Stimulated activated CD4-positive, alpha-beta T cell treated with anti-CD3 and anti-CD28 coated beads, Interleukin-4, amount 100 ng/mL, for 48 hours (primary cell): ENCODE results near the gene RABL6.
"Not testable (repeated sequence)": the region's sequence is repeated elsewhere in the genome, so short reads cannot be mapped to it uniquely, and the experiment has no call there.

Source experiments
- DNase-seq, 2 donors: peaks; one replicate each; pipeline ENCODE4 v3.0.0-alpha.2; 2020; ENCODE audit warnings: low read depth in 2 of 2

RABL6 gene

DNA sequence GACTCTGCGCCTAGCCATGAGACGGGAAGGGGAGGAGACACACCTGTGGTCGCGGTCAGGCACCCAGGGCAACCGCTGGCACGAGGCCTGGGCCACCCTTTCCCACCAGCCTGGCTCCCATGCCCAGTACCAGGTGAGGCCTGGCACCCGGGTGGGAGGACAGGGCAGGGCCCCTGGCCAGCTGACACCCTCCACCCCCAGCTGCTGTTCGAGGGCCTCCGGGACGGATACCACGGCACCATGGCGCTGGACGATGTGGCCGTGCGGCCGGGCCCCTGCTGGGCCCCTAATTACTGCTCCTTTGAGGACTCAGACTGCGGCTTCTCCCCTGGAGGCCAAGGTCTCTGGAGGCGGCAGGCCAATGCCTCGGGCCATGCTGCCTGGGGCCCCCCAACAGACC, 49.4 kb downstream of the RABL6 start:
- no peak for DNase-seq

DNA sequence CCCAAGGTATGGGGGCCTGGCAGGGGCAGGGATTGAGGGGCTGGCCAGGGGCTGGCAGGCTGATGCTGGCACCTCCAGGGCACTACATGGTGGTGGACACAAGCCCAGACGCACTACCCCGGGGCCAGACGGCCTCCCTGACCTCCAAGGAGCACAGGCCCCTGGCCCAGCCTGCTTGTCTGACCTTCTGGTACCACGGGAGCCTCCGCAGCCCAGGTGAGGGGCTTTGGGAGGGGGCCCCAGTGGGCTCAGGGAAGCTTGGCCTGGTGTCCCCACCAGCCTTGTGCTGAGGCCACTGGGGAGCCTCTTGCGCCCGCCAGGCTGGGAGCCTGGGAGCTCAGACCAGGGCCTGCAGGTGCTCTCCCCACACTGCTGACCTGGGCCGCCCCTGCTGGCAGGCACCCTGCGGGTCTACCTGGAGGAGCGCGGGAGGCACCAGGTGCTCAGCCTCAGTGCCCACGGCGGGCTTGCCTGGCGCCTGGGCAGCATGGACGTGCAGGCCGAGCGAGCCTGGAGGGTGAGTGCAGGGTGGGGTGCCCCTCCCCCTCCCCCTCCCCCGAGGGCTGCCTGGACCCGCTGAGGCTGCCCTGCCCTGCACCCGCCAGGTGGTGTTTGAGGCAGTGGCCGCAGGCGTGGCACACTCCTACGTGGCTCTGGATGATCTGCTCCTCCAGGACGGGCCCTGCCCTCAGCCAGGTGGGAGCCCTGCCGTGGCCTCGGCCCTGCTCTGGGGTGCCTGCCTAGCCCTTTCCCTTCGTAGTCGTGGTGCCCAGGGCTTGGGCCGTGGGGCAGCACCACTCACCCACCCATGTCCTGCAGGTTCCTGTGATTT, 50.0 kb downstream of the RABL6 start:
- DNase-seq, result no peak

DNA sequence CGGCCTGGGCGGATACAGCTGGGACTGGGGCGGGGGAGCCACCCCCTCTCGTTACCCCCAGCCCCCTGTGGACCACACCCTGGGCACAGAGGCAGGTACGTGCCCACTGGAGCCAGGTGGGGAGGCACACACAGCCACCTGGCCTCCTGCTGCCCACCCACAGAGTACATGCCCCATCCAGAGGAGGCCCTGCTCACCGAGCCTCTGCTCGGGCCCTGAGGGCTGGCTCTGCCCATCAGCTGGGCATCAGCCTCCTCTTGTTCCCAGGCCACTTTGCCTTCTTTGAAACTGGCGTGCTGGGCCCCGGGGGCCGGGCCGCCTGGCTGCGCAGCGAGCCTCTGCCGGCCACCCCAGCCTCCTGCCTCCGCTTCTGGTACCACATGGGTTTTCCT, 50.7 kb downstream of the RABL6 start:
- DNase-seq, result no peak

DNA sequence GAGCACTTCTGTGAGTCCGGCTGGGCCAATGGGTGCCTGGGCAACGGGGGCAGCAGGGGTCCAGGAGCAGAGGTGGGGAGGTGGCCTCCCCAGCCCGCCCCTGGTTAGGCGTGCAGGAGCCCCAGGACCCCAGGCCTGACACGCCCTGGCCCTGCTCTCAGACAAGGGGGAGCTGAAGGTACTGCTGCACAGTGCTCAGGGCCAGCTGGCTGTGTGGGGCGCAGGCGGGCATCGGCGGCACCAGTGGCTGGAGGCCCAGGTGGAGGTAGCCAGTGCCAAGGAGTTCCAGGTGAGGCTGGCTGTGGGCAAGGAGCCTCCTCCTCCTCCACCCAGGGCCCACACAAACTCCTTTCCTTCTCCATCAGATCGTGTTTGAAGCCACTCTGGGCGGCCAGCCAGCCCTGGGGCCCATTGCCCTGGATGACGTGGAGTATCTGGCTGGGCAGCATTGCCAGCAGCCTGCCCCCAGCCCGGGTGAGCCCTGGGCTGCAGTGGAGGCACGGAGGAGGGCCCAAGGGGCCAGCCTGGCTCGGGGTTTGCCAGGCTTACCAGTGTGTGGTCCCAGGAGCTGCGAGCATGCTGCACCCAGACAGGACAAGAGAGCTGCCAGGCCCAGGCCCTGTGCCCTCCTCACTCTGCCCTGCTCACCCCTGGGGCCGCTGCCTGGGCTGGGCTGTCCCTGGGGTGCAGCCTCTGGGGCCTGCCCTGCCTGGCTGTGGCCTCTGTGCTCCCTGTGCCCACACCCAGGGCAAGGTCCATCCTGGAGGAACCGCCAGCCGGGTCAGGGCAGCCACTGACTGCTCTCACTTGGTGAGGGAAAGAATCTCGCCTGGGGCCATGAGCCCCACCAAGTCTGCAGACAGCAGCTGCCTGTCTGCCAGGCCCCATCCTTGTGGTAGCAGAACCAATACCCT, 51.4 kb downstream of the RABL6 start:
- DNase-seq, result no peak

DNA sequence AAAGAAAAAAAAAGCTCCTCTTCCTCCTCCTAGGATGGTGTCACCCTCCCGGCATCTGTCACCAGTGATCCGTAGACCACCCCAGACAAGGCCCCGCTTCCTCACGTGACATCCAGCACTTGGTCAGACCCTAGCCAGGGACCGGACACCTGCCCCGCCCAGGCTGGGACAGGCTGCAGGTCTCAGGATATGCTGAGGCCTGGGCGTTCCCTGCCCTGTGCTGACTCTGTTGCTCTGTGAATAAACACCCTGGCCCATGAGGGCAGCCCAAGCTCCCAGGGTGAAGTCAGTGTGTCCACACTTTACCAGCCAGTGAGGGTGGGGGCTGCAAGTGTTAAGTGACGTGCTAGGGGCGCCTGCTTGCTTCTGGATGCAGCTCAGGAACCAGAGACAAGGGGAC, 52.8 kb downstream of the RABL6 start:
- DNase-seq, result no peak

DNA sequence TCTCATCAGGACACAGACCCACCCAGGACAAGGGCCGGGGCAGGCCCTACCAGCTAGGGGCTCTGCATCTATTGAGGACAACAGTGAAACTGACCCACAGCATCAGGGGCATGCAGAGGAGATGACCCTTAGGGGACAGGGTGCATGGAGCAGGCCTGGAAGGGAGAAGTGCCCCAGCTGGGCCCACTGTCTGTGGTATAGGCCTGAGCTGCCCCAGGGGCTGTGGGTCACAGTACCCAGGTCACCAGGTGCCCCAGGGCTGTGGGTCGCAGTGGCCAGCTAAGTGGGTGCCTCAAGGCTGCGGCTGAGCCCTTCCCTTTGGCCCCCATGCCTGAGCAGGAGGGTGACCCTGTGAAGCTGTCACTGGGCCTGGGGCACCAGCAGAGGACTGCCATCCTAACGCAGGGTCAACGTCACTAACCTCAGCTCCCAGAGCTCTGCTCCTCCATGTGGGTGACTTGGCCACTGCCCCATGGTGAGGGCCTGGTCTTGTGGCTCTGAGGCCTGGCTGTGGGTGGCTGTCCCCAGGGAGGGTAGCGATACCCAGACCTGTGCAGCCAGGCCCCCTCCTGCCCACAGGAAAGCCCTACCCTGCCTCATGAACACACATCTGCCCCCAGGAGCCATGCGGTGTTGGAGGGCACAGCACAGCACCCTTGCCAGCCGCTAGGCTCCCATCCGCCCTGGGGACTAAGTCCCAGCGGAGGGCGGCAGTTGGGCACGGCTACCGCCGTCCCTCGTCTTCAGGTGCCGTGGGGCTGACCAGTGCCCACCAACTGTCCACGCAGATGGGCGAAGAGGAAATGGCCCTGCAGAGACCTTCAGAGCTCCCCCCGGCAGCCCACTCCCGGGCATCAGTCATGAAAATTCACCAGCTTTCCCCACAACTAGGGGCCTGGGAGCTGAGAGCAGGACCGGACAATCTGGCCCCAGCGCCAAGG, 53.5 kb downstream of the RABL6 start:
- no peak for DNase-seq

DNA sequence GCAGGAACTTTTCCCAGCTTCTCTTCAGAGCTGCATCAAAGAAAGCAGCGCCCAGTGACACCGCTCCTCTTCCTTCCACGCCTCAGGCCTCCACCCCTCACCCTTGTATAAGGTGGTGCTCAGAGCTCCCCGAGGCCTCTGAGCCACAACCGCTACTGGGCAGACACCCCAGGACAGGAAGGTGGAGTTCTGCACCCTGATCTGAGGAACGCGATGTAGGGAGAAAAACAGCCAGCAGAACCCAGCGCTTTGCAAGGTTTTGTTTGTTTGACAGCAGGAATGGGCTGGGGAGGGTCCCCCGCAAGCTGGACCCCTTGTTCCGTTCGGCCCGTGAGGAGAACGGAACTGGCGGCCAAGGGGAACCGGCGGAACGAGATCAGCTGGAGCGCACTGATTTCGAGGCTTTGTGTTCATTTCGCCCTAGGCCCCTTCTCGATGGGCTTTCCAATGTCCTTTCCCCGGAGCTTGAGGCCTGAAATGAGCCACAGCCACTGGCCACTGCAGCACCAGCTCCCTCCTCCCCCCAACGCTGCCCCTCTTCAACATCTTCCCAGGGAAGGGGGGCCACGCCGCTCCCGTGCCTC, 54.2 kb downstream of the RABL6 start:
- no peak for DNase-seq

DNA sequence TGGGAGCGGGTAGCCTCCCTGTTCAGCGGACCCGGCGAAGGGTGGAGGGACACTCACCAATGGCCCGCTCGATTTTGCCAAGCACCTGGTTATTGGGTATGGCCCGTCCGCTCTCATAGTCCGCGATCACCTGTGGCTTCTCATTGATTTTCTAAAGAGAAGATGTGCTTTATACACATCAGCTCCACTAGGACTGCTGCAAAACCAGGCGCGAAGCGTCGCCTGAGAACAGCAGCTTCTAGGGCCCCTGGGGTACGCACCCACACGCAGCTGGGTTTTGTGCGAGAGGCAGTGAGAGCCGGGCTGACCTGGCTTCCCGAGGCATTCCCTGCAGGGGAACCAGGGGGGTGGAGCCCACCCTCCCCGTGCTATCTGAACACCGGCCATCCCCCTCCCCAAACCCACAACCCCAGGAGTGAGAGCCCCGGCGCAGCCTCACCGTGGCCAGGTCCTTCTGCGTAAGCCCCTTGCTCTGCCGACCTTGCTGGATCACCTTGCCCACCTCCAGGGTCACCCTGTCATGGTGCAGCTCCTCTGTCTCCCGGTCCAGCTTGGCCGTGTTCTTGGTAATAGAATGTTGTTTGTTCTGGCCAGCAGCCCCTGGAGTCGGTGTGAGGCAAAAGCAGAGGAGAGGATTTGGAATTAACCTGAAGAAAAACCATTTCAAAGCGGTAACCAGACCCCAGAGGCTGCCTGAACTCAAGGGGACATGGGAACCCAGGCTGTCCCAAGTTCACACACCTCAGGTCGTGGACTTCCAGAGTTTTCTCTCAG, 55.3 kb downstream of the RABL6 start:
- no peak for DNase-seq

DNA sequence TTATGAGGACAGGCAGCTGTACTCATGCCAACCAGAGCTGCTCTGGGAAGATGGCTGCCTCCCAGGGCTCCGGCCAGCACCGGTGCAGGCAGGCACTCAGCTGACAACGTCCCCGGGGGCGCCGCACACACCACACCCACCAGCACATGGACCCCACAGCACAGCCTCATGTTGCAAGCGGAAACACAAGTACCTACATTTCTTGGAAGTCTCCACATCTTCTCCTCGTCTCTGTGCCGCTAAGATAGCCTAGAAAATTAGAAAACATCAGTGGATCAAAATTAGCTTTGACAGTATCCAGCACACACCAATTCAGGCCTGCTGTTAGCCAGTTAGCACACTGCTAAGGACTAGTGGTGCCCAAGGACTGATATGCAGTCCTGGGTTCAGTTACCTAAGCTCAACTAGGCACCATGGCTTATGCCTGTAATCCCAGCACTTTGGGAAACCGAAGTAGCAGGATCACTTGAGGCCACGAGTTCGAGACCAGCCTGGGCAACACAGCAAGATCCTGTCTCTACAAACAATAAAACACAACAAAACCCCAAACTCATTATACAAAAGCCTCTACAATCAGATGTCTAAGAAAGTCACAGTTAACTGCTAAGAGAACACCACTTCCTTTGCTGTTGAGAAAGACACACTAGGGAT, 56.0 kb downstream of the RABL6 start:
- DNase-seq, result no peak

DNA sequence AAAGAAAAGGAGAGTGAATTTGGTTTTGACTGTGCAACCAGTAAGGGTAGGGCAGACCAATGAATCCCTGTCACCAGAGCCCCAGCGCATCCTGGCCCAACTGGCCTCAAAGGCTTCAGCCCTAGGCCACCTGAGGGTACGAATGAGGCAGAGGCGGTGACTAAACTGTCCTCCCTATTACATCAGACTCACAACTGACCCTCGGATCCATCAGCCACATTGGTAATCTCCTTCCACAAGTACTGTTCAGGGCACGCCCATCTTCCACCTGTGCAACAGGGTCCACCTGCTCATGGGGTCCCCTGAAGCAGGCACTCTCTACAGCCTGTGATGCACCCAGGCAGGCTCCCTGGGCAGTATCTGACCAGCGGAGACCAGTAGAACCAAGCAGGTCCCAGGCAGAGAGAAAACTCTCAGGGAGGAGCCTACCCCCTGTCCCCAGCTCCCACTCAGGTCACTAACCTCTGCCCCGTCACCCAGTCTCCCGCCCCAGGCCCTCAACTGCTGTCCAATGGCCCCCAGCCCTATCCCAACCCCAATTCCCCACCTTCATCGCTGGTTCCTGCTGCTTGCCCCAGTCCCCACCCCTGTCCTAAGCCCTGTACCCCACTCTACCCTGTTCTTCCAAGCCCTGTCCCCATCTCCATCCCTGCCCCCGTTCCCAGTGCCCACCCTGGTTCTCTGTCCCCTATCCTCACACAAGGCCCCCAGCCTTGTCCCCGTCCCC, 57.5 kb downstream of the RABL6 start:
- no peak for DNase-seq

DNA sequence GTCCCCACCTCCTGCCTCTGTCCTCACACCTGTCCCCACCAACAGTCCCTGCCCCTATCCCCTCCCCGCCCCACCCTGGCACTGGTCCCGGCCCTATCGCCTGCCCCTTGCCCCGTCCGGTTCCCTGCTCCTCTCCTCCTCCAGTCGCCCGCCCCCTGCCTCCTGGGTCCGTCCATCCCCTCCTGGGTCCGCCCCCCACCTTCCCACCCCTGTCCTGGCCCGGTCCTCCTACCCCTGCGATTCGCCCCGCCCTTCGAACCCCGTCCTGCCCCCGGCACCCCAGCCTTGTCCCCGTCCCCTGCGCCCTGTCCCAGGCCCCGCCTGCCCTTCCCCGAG, 58.0 kb downstream of the RABL6 start:
- DNase-seq, result no peak

DNA sequence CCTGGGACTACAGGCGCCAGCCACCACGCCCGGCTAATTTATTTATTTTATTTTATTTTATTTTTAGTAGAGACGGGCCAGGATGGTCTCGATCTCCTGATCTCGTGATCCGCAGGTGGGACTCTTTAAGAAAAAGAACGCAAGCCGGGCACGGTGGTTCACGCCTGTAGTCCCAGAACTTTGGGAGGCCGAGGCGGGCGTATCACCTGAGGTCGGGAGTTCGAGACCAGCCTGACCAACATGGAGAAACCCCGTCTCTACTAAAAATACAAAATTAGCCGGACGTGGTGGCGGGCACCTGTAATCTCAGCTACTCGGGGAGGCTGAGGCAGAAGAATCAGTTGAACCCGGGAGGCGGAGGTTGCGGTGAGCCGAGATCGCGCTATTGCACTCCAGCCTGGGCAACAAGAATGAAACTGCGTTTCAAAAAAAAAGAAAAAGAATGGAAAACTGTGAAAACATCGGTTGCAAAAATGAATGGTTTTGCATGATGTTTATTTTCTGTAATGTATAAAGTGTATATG, 59.2 kb downstream of the RABL6 start:
- DNase-seq, result not testable (repeated sequence)

DNA sequence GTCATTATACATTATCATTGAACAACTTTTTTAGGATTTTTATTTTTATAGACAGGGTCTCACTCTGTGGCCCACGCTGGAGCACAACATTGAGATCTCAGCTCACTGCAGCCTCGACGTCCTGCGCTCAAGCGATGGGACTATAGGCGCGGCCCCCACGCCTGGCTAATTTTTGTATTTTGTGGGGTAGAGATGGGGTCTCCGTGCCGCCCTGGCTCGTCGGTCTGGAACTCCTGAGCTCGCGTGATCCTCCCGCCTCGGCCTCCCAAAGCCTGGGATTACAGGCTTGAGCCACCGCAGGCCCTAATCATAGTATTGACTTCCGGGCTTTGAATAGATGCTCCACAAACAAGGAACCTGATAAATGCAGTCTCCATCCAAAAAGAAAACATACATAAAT, 59.7 kb downstream of the RABL6 start:
- DNase-seq, result no peak

DNA sequence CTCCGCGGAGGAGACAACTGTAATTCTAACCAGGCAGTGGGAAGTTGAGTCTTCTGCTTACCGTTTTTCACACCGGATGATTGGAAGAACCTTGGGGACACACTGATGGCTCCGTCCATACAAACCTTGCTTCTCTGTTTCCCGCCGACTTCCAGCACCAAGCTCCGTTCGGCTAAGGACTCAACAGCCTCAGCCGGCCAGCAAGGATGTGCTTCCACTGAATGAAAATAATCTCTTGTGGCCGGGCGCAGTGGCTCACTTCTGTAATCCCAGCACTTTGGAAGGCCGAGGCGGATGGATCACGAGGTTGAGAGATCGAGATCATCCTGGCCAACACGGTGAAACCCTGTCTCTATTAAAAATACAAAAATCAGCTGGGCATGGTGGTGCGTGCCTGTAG, 60.2 kb downstream of the RABL6 start:
- no peak for DNase-seq

DNA sequence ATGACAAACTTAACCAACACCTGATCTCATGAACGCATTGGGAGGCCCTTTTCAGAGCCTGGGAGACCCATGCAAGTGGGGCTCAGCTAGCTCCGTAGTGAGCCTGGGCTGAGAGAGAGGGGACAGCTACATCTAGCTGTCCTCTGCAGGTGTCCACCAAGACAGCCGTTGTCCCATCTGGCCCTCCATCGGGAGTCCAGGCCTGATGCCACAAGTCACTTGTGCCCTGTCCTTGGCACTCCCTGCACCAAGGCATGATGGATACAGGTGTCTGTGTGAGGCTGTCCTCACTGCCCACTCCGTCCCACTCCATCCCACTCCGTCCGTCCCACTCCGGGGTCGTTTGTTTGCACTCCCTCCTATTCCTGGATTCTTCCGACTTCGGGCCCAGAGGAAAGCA, 60.9 kb downstream of the RABL6 start:
- DNase-seq, result no peak

DNA sequence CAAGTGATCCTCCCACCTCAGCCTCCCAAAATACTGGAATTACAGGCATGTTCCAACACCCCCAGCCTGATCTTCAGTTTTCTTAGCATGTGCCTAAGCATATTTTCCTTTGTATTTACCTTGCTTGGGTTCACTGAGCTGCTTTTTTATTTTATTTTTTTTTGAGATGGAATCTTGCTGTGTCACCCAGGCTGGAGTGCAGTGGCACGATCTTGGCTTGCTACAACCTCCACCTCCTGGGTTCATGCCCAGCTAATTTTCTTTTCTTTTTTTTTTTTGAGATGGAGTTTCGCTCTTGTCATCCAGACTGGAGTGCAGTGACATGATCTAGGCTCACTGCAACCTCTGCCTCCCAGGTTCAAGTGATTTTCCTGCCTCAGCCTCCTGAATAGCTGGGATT, 61.9 kb downstream of the RABL6 start:
- not testable (repeated sequence) for DNase-seq

DNA sequence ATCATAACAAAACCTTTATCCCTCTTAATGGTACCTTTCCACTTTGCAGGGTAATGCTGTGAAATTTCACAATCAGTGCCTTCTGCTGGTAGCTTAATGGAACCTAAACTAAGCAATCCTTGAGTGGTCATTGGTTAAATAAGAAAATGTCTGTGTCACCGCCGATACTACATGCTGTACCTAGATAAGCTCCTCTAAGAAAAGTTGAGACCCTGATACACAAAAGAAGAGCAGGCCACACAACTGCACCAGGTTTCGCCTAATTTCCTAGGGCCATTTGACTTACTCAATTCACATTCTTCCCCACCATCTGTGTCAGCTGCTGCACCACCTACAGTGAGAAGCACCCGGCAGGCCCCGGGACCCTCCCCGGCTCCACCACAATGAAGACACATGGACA, 67.4 kb downstream of the RABL6 start:
- DNase-seq, result no peak

DNA sequence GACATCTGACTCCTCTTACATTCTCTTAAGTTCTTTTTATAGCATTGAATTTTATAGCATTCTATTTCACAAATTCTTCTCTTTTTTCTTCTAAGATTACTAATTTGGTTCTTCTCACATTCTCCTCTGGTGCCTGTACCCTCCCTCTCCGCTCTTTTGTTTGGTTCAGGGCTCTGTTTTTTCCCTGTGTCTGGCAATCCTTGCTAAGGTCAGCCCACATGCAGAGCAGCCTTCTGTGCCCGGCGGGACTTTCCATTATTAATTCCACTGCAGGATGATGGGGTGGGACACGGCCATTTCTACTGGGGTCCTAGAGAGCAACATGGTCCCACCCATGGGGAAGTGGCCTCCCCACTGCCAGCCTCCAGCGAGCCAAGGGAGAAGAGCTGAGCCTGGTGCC, 68.7 kb downstream of the RABL6 start:
- DNase-seq, result no peak

DNA sequence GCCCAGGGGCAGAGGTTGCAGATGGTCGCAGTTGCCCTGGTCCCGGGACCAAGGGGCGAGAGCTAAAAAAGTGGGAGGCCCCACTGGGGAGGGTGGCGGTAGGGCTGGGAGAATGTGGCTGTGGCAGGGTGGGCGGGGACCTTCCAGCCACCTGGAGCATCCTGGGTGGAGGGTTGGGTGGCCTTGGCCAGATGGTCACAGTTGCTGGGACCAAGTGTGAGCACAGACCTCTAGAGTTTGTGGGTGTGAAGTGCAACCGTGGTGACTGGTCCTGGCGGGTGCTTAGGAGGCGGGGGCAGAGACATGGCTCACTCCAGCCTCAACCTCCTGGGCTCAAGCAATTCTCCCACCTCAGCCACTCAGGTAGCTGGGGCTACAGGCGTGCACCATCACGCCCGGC, 72.9 kb downstream of the RABL6 start:
- no peak for DNase-seq
